Stimulated activated CD4-positive, alpha-beta T cell treated with anti-CD3 and anti-CD28 coated beads, Interleukin-12 subunit alpha, Interleukin-12 subunit beta, amount 100 ng/mL, for 24 hours (primary cell): ENCODE results near the gene PAPSS2.
"Not testable (repeated sequence)": the region's sequence is repeated elsewhere in the genome, so short reads cannot be mapped to it uniquely, and the experiment has no call there.

Experiments used
- DNase-seq, 2 experiments: peaks; one replicate each; pipeline ENCODE4 v3.0.0-alpha.2; 2020; ENCODE audit warnings: low read depth in 2 of 2

PAPSS2 gene

DNA sequence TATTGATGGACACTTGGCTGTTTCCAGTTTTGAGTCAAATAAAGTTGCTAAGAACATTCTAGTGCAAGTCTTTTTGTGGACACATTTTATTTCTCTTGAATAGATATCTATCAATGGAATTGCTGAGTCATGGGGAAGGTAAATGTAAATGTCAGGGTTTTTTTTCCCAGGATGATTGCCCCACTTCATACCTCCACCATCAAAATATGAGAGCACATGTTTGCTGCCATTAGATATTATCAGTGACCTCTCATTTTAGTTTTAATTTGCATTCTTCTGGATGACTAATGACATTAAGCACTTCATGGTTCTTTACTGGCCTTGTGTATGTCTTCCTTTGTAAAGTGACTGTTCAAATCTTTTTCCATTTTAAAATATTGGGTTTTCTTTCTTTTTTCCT is 45.7 kb downstream of the PAPSS2 start:
- no peak for DNase-seq

DNA sequence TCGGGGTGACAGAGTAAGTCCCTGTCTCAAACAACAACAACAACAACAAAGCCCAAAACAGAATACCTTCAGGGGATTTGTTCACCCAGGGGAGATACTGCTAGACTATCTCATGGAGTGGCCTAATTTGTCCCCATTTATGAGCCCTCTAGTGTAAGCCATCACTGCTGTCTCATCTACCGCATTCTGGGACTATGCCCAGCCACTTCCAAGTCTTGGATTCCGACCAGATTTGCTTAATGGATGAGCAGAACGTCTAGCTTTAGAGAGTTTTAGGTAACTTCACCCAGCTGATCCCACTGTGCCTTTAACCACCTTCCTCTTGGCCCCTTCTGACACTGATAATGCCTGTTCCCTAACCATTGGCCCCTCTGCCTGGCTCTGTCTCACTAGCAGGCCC is 47.1 kb downstream of the PAPSS2 start:
- no peak for DNase-seq

DNA sequence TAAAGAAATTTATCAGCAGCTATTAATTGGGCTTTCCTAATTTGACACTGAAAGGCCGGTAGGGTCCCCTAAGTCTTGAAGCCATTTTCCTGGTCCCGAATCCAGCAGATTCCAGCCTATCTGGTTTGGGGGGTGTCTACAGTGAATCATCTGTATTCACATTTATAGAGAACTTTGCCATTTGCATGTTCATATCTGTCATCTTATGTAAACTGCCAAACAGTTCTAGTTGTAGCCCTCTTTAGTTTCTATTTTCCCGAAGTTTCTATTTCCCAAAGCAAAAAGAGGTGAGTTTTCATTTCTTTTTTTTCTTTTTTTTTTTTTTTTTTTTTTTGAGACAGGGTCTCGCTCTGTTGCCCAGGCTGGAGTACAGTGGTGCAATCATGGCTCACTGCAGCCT is 47.6 kb downstream of the PAPSS2 start:
- DNase-seq, result no peak

DNA sequence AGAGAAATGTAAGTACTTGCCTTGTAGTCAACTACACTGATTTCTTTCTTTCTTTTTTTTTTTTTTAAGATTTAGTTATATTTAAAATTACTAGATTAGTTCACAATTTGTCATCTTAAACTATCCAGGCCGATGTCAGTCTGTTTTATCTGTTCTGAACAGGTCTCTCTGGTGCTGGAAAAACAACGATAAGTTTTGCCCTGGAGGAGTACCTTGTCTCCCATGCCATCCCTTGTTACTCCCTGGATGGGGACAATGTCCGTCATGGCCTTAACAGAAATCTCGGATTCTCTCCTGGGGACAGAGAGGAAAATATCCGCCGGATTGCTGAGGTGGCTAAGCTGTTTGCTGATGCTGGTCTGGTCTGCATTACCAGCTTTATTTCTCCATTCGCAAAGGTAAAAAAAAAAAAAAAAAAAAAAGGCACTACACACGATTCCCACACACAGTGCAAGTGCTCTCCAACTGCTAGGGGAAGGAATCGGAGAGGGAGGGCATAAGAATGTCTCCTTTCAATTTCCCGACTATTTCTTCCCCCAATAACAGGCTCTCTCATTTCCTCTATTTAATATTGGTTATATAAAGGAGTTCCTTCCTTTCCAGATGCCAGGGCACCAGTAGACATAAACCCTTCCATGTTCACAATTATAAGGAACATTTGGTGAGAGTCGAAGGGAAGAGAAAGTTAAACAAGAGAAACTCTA is 53.4 kb downstream of the PAPSS2 start:
- no peak for DNase-seq

DNA sequence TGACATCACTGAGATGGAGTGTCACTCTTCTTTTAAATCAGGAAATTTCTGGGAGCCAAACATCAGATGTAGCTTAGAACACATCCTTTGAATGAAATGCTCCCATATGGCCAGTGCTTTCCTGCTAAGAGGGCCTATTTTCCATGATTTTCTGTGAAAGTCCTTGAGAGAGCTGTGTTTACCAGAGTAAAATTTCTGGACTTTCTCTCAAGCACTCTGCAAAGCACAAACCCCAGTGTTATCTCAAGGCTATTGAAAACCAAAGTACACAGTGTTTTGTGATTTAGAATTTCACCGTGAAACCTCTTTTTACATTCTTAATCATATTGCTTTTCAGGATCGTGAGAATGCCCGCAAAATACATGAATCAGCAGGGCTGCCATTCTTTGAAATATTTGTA is 54.0 kb downstream of the PAPSS2 start:
- no peak for DNase-seq

DNA sequence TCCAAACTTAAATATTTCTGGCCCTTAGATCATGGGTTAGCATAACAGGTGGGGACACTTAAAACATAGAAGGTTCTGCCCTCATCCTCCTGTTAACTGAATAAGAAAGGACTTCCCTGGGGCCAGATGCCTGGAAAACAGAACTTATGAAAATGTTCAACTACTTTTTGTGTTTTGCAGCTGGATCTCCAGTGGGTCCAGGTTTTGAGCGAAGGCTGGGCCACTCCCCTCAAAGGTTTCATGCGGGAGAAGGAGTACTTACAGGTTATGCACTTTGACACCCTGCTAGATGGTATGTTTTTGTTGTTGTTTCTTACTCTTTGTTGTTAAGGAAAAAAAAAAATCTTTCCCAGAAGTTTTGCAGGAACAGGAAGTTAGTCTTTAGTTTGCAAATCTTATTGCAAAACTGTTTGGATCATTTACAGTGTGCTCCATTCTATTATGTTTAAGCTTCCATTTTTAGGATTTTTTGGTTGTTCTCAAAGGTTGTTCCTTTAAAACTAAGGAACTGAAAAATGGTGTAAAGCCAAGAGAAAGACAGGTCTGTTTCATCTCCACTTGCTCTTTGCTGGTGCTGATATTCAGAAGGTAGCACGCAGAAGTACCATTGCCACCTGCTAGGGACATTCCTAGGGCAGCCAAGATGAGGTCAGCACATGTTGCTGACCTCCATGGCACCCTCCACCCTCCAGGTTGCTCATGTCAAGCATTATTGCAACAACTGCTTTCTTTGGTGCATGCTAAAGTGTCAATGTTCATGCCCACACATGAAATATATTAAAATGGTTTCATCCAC is 56.1 kb downstream of the PAPSS2 start:
- no peak for DNase-seq

DNA sequence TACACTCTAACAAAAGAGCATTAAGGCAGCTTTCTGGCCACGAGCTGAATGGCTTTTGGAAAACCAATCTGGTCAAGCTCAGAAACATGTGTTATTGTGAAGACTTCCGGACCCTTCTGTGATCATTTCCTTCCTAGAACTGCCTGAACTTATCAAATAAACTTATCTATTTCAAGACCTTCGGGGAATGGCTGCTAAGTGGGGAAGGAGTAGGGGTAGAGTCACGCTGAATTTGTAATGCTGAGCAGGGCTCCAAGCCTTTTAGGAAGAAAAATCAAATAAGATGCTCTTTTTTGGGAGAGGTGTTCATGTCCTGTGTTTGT is 56.6 kb downstream of the PAPSS2 start:
- no peak for DNase-seq

DNA sequence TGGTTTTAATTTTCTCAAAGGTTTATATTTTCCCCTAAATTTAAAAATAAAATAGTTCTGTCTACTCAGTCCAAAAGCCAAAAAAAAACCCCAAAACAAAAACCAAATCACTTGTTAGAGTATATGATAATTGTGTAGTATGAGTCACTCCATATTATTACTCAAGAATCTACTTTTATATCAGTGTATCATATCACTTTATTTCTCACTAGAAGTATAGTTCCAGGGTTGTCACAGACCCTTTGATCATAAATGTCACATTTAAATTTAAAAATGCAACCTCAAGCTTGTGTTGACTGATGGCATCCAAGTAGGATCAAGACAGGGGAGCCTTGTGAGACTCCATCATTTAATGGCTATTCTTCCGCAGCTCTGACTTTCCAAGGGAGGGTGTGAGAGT is 61.0 kb downstream of the PAPSS2 start:
- DNase-seq, result no peak

DNA sequence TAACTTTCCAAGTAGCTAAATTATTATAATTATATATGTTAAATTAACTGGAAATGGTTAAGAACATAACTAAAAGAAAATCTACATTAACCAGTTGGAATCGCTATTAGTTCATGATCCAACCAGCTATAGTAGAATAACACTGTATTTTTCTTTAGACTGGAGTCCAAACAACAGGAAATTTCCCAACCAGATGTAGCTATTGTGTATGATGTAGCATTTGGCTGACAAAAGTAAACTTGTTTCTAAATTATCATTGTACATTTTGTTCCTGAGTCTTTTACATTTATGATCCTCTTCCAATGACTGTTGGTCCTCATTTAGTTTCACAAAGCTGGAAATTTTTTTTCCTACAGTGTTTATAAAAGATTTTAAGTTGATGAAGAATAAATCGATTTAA is 62.1 kb downstream of the PAPSS2 start:
- no peak for DNase-seq

DNA sequence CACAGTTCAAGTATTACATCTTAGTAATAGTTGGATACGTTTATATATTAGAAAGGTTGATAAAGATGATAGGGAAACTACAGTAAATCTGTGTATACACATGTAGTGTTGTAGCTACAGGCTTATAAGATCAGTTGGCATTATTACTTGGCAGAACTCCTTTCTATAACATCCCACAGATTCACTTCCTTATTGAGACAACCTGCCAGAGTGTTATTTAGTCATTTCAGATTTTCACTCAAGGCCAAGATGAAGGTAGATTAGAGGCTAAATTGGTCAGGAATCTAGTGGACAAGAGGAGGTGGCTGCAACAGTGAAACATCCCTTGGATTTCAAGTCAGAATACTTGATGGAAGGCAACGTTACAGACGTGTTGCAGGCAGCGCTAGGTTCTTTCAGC is 63.0 kb downstream of the PAPSS2 start:
- DNase-seq, result no peak

DNA sequence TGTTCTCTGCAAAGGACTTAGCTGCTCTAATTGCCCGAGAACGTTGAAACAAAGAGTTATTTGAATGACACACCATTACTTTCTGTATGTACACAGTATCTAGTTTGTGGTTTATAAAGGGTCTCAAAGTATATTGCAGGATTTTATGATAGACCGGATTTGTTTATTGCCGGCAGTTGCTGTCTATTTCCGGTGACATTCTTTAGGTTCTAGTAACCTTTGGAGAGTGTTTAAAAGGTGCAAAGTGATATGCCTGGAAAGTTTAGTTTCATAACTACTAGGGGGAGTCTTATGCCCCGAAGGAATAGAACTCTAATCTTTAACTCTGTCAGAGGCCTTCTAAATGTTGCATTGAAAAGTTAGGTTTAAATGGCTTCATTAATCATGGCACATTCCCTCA is 63.8 kb downstream of the PAPSS2 start:
- DNase-seq, result no peak

DNA sequence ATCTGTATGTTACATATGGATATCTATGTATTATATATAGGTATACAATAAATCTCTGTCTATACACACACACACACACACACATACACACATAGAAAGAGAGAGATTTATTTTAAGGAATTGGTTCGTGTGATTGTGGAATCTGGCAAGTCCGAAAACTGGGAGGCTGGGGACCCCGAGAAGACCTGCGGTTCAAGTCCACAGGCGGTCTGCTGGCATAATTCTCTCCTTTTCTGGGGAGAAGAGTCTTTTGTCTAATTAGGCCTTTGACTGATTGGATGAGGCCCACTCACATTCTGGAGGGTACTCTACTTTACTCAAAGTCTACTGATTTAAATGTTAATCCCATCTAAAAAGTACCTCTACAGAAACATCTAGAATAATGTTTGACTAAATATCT is 65.1 kb downstream of the PAPSS2 start:
- no peak for DNase-seq

DNA sequence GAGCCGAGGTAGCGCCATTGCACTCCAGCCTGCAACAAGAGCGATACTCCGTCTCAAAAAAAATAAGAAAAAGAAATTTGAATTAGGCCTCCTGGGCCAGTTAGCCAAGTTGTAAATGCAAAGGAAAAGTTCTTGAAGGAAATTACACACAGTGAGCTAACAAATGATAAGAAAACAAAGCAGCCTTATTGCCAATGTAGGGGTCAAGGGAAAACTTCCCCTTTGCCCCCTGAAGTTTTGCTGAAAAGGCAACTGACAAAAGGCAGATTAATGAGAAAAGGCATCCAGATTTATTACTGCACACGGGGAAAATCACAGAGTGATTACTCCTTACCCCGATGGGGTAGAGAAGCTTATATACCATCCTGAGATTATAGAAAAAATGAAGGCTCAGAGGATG is 70.3 kb downstream of the PAPSS2 start:
- DNase-seq, result no peak

DNA sequence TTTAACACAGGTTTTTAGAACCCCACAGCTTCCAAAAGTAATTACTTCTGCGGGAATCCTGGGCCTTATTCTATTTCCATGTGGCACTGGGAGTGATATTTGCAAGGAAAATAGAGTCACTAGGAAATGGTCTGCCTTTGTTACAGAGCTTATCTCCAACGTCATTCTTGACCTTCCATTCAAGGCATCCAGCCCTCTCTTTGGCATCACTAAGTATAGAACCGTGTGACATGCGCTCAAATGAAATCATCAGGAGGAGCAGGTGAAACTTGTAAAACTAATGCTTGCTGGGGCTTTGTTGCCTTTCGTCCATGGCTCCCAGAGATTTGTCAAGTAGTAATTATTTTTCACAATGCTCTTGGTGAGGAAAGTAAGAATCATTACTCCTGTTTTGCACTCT is 73.4 kb downstream of the PAPSS2 start:
- DNase-seq, result no peak

DNA sequence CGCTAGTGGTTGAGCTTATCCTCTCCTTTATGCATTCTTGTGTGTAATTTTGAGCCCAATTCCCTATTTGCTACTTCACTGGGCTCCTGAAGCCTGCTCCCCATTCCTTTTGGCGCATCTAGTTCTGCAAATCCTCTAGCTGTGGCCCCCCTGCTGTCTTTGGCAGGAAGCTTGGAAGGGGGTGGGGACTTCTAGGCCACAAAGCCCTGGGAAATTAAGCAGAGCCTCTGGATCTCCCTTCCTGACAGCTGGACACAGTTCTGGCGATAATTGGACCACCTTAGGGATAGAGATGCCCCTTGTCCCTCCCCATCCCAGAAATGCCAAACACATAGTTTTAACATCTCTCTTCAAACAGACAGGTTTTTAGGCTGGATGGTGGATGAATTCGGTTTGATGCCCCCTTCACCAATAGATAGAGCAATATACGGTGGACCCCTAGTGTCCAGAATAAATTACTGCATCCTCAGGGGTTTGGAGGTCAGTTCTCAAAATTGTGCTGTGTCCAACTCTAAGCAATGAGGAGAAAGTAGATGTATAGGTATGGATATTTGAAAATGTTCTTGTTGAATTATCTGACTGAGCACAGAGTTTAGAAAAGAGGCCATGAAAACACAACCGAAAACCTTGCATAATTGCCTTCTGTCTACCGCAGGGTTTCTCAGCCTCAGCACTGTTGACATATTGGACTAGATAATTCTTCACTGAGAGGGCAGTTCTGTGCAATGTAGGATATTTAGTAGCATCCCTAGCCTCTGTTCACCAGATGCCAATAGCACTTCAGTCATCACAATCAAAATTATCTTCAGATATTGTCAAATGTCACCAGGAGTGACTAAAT is 75.5 kb downstream of the PAPSS2 start:
- no peak for DNase-seq

DNA sequence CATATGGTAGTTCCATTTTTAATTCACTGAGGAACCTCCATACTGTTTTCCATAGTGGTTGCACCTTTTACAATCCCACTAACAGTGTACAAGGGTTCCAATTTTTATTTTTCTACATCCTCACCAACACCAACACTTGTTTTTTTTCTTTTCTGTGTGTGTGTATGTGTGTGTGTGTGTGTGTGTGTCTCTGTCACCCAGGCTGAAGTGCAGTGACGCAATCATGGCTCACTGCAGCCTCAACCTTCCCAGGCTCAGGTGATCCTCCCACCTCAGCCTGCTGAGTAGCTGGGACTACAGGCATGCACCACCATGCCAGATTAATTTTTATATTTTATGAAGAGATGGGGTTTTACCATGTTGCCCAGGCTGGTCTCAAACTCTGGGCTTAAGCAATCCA is 78.6 kb downstream of the PAPSS2 start:
- not testable (repeated sequence) for DNase-seq

DNA sequence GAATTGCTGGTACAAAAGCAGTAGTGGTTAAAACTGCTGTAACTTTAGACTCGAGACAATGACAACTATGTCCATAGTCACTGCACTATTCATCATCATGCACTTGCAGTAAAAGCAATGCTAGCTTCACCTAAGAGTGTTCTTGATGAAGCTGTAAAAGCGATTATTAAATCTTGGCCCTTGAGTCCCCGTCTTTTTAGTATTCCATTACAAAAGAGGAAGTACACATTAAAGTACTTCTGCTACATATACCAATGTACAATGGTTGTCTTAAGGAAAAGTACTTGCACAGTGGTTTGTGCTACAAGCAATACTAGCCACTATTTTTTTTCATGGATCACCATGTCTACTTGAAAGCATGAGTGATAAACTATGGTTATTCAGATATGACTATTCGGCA is 80.0 kb downstream of the PAPSS2 start:
- DNase-seq, result no peak

DNA sequence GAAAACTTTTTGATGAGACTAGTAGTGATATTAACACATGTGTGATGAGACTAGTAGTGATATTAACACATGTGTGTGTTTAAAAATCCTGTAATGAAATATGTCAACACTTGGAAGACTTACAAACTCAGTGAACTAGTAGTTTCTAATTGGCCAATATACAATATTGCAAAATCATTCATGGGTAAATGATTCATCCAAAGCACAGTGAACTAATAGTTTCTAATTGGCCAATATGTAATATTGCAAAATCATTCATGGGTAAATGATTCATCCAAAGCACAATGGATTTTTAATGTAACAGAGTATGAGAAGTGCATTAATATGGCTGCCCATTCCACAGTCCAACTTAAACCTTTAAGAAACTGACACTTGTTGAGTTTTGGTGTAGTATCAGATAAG is 80.6 kb downstream of the PAPSS2 start:
- no peak for DNase-seq

DNA sequence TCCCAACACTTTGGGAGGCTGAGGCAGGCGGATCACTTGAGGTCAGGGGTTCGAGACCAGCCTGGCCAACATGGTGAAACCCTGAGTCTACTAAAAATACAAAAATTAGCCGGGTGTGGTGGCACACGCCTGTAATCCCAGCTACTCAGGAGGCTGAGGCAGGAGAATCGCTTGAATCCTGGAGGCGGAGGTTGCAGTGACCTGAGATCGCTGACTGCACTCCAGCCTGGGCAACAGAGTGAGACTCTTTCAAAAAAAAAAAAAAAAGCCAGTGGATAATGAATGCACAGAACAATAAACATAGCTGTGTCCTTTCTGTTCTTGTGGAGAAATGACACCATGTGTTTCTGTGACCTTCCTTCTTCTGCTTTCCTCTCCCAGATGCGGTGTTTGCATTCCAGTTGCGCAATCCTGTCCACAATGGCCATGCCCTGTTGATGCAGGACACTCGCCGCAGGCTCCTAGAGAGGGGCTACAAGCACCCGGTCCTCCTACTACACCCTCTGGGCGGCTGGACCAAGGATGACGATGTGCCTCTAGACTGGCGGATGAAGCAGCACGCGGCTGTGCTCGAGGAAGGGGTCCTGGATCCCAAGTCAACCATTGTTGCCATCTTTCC is 83.4 kb downstream of the PAPSS2 start:
- DNase-seq, result not testable (repeated sequence)

DNA sequence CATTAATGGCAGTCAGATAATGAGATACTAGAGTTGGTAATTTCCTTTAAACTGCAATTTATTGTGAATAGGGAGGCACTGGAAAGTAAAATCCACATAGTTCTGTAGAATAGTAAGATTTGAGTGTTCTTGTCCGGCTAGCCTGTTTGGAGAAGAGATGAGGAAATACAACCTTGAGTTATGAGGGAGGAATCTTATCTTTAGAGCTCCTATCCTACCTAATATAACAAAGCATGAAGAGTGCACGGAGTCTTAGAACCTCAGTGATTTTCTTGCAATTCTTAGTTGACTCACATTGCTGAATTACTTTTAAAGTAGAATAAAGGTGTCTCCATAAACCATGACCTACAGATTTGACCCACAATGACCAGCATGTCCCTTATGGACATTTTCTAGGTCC is 84.9 kb downstream of the PAPSS2 start:
- DNase-seq, result no peak

DNA sequence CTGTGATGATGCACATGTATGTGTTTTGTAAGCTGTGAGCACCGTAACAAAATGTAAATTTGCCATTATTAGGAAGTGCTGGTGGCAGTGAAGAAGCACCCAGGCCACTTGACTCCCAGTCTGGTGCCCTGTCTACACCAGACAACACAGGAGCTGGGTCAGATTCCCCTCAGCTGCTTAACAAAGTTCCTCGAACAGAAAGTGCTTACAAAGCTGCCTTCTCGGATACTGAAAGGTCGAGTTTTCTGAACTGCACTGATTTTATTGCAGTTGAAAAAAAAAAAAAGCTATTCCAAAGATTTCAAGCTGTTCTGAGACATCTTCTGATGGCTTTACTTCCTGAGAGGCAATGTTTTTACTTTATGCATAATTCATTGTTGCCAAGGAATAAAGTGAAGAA is 87.2 kb downstream of the PAPSS2 start:
- no peak for DNase-seq

DNA sequence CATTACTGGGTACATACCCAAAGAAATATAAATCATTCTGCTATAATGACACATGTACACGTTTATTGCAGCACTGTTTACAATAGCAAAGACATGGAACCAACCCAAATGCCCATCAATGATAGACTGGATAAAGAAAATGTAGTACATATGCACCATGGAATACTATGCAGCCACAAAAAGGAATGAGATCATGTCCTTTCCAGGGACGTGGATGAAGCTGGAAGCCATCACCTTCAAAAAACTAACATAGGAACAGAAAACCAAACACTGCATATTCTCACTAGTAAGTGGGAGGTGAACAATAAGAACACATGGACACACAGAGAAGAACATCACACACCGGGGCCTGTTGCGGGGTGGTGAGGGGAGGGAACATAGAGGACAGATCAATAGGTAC is 88.6 kb downstream of the PAPSS2 start:
- DNase-seq, result not testable (repeated sequence)
